CD4-positive, alpha-beta T cell treated with Interleukin-17A for 4 hours (primary cell): ENCODE results near the gene PPP2R5B.
A peak's percentile ranks its signal among the peaks of the same experiment; 100 is the strongest.

Source experiments
- DNase-seq: peaks from one replicate; pipeline ENCODE4 v3.0.0-alpha.2; 2020; ENCODE audit warnings: mixed read lengths

Gene PPP2R5B

GRCh38 chr11:64923944-64924909 lies at the start of gene PPP2R5B:
Gene PPP2R5B, plus strand, starts transcription at chr11:64924689. Its CDS starts 1,046 bp downstream, at chr11:64925735.
- peak; percentile 94 for DNase-seq

DNA sequence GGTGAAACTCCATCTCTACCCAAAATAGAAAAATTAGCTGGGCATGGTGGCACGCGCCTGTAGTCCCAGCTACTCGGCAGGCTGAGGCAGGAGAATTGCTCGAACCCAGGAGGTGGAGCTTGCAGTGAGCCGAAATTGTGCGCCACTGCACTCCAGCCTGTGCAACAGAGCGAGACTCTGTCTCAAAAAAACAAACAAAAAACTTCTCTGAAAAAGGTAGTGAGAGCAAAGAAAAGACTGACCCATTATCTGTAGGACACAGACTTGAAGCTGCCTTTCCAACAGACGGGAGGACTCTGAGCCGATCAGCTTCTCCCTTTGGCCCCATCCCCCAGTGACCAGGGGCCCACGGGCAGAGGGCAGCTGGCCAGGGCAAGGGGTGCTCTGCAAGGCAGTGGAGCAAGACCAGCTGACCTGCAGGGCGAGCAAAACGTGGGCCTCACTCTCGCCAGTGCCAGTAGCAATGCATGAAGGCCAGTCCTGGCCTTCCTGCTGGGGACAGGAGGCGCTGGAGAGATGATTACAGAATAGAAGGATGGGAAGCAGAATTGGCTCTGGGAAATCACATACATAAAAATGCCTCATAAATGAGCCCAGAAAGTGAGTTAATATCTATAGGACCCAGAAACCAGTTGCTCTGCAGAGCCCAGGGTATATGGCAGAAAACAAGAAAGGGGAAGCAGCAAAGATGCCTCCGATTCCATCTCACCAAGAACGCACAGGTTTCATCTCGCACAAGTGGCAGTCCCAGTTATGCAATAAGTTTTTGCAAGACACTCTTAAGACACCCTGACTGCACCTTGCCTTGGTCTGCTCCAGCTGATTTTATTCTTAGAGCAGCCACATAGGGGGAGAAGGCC lies 48.9 kb upstream of the PPP2R5B start:
- no peak for DNase-seq

GRCh38 chr11:64876229-64876750 lies 48.2 kb upstream of the PPP2R5B start:
- DNase-seq: peak; percentile 52

GRCh38 chr11:64876835-64877341 lies 47.6 kb upstream of the PPP2R5B start:
- peak; percentile 33 for DNase-seq

- DNase-seq: no peak
These were observed 46.9 kb upstream of the PPP2R5B start for GRCh38 chr11:64877390-64878222.

- no peak for DNase-seq
These were observed 46.3 kb upstream of the PPP2R5B start for GRCh38 chr11:64878223-64878493.

GRCh38 chr11:64878494-64879243 lies 45.8 kb upstream of the PPP2R5B start, which contains the start of gene EHD1:
Gene EHD1, minus strand, starts transcription at chr11:64878621. Its CDS starts 157 bp downstream, at chr11:64878464.
- DNase-seq: peak; percentile 100

DNA sequence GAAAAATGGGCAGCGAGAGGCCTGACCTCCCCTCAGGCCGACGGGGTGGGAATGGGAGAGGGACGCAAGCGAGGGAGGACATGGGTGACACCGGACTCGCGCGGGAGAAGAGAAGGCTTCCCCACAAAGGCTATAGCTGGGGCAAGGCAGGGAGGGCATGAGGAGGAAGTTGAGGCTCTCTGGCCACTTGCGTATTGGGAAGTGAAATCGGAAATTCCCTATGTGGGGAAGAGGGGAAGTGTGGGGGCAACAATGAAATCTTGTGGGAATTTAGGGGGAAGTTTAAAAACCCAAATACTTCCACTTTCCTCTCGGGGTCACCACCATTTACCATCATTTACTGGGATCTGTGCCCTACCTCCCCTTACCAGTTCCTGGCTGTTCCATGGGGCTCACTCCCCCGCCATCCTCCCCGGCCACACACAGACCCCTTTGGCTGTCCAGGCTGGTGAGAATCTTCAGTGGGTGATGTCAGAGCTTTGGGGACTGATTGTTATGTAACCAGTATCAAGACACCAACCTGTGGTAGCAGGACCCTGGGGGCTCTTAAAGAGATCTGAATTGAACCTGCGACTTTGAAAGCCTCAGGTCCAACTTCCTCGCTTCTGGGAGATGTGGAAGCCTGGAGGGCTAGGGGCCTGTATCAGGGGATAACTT lies 45.1 kb upstream of the PPP2R5B start:
- no peak for DNase-seq

DNA sequence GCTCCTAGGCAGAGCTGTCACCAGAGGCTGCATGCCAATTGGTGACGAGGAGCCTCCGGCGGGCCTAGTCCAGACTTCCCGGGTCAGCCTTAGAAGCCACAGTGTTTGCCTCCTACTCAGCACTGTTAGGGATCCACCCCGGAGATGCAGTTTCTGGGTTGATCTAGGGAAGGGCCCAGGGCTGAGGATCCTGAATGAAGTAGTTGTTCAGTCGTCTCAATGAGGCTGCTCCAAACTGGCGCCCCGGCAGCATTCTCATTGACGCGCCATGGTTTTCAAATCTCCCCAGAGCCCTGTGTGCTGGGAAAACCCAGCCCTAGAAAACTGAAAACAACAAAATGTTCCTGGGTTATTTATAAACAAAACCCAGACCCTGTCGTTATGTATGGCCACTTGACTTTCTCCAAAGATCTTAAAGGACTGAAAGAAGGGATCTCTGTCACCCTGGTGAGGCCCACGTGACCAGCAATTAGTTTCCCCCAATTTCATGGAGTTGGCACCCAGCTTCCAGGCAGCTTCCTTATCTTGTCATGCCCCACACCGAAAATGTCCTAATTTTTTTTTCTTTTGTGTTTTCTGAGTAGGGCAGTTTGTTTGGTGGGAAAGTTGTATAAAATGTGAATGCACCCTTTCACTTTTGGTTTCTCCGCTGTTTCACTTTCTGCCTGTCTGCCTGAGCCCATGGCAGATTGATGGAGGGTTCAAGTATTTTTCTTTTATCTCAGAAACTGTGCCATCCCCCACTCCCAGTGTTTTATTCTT lies 44.1 kb upstream of the PPP2R5B start:
- peak; percentile 29 for DNase-seq

GRCh38 chr11:64881476-64881875 lies 43.0 kb upstream of the PPP2R5B start:
- no peak for DNase-seq

- no peak for DNase-seq
These were observed 42.2 kb upstream of the PPP2R5B start for GRCh38 chr11:64882243-64882642.

- no peak for DNase-seq
These were observed 40.9 kb upstream of the PPP2R5B start for GRCh38 chr11:64883575-64883974.

DNA sequence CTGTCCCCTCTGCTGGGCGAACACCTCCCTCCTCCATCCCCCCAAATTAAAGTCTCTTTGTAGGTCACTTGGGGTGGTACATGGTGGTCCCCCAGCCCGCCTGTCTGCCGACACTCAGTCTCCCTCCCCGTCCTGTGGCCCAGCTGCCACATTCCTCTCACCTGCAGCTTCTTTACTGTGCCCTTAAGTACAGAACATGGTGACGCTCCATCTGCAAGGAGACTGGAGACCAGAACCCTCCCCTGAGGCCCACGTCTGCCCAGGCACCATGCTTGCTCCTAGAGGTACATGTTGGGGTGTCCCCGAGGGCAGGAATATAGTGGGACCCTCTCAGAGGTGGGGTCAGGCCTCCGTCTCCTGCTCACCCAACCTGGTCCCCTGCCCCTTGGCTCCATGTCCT lies 40.5 kb upstream of the PPP2R5B start:
- DNase-seq: no peak

DNA sequence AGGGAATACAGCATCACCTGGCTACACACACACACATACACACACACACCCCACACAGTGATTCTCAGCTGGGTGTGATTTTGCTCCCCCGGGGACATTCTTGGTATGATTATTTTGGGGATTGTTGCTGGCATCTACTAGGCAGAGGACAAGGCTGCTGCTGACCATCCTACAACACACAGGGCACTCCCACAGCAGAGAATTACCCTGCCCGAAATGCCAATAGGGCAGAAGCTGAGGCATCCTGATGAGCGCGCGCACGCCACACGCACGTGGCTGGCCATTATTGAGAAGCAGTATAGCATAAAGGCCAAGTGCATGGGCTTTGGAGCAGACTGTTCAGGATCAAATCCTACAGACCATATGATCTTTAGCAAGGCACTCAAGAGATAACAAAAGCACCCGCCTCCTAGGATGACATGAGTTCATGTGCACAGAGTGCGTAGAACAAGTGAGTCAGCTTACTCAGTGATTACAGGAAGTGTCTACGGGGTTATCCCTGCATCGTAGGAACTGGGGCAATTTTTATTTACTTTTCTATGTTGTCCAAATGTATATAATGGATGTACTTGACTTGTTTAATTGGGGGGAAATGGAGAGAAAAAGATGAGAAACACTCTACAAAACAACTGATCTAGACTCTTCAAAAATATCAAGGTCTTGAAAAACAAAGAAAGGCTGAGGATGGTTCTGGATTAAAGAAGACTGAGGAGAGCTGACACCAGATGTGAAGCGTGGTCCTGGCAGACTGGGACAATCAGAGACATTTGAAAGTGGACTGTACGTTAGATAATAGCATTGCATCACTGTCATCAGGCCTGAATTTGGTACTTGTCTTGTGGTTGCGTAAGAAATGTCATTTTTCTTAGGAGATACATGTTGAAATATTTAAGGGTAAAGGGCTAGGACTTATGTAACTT lies 38.9 kb upstream of the PPP2R5B start:
- DNase-seq: peak; percentile 56

- no peak for DNase-seq
These were observed 37.2 kb upstream of the PPP2R5B start for GRCh38 chr11:64887234-64887756.

GRCh38 chr11:64887757-64888405 lies 36.6 kb upstream of the PPP2R5B start:
- peak; percentile 91 for DNase-seq

- no peak for DNase-seq
These were observed 36.1 kb upstream of the PPP2R5B start for GRCh38 chr11:64888406-64888728.
